ENCODE results near the gene CBY2. TPM values are rescaled to one million over a fixed set of nuclear protein-coding genes. Genes with fewer than 3 reads are reported as not detected.

The CBY2 gene
- total and polyA plus RNA-seq, 2 experiments from 2014 or later: 0.15 to 0.42 TPM

DNA sequence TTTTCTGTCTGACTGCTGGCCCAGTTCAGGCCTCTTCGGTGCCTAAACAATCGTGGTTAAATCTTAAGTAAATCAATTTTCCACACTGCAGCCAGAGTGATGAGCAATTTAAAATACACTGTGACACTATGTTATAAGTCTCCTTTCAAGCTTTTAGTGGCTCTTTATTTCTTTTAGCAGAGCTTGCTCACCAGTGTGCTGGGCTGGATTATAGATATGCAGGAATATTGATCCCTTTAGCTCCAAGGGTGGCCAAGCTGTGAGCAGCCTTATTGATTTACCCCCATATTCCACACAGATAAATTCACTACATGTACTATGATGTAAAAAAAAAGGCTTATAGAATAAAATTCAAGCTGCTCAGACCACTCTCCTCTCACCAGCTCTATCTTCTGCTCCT lies 21.7 kb downstream of the CBY2 start:
- H3K4me1 ChIP-seq (ENCODE audit: insufficient read depth): peaks cover 12% of the 10 kb centered on the region; the same call in 1 of the 2 replicates
- Mint-ChIP-seq H3K4me1 (peaks cover 12% of the 10 kb centered on the region), H3K4me3 (no peak overlapping the region), H3K27me3 (ENCODE audit: insufficient read depth, low read depth, poor library complexity) (peaks cover 10% of the 10 kb centered on the region), H3K36me3 (ENCODE audit: low read depth) (peaks cover 3% of the 10 kb centered on the region; the same call in 1 of the 3 replicates), H3K27ac (no peak overlapping the region), H3K9me3 (peaks cover 3% of the 10 kb centered on the region; the same call in 2 of the 3 replicates)
- TF ChIP-seq STAT1 (IDR thresholded peaks at IDR 0.05; ENCODE audit: unreplicated experiment): no peak
- no peak for TF ChIP-seq EZH2 (IDR thresholded peaks at IDR 0.05; ENCODE audit: low read depth, unreplicated experiment)
- TF ChIP-seq, protein P1, sequence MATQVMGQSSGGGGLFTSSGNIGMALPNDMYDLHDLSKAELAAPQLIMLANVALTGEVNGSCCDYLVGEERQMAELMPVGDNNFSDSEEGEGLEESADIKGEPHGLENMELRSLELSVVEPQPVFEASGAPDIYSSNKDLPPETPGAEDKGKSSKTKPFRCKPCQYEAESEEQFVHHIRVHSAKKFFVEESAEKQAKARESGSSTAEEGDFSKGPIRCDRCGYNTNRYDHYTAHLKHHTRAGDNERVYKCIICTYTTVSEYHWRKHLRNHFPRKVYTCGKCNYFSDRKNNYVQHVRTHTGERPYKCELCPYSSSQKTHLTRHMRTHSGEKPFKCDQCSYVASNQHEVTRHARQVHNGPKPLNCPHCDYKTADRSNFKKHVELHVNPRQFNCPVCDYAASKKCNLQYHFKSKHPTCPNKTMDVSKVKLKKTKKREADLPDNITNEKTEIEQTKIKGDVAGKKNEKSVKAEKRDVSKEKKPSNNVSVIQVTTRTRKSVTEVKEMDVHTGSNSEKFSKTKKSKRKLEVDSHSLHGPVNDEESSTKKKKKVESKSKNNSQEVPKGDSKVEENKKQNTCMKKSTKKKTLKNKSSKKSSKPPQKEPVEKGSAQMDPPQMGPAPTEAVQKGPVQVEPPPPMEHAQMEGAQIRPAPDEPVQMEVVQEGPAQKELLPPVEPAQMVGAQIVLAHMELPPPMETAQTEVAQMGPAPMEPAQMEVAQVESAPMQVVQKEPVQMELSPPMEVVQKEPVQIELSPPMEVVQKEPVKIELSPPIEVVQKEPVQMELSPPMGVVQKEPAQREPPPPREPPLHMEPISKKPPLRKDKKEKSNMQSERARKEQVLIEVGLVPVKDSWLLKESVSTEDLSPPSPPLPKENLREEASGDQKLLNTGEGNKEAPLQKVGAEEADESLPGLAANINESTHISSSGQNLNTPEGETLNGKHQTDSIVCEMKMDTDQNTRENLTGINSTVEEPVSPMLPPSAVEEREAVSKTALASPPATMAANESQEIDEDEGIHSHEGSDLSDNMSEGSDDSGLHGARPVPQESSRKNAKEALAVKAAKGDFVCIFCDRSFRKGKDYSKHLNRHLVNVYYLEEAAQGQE (IDR thresholded peaks at IDR 0.05; ENCODE audit: unreplicated experiment): no peak
- ATAC-seq: no peak
- no peaks in the 10 kb centered on the region for H4K20me1 ChIP-seq (replicated peaks; ENCODE audit: insufficient read depth)
- H3K27ac ChIP-seq (ENCODE audit: low read depth): no peak overlapping the region
- no peaks in the 10 kb centered on the region for H3K36me3 ChIP-seq (ENCODE audit: insufficient read depth)
- peak overlapping the region; percentile 72 for H2AFZ ChIP-seq
- no peaks in the 10 kb centered on the region for H3K27me3 ChIP-seq (ENCODE audit: insufficient read depth)
- H3K79me2 ChIP-seq (replicated peaks; ENCODE audit: insufficient read depth): no peaks in the 10 kb centered on the region
- H3K9me2 ChIP-seq (ENCODE audit: insufficient read depth): peaks cover 8% of the 10 kb centered on the region; the same call in 1 of the 2 replicates
- no peak for DNase-seq (ENCODE audit: low spot score)
- no peaks in the 10 kb centered on the region for H3F3A ChIP-seq (replicated peaks; ENCODE audit: low read depth)
- no peak overlapping the region; the same call in 1 of the 2 replicates for H3K4me2 ChIP-seq
- no peak overlapping the region for H3K4me3 ChIP-seq

DNA sequence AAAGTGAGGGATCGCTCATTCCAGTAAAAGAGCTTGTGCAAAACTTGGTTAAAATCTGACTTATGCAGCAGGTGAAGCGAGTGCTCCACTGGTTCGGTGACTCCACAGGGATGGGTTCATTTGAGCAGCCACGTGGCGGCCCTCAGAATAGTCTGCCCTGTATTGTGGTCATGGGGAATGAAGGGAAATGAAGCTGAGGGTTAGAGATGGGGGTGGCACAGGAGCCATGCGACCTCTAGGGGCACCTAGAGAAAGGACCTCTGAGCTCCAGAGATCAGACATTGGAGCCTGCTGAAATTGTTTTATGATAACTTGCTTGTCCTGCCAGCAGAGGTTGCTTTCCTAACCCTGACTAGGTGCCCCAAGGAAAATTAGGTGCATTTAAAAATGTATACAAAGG lies 26.6 kb downstream of the CBY2 start:
- Mint-ChIP-seq H3K4me3 (no peak overlapping the region), H3K4me1 (peaks cover 1% of the 10 kb centered on the region; the same call in 2 of the 3 replicates), H3K27ac (no peak overlapping the region), H3K9me3 (peaks cover 3% of the 10 kb centered on the region; the same call in 1 of the 3 replicates), H3K27me3 (ENCODE audit: insufficient read depth, low read depth, poor library complexity) (peaks cover 12% of the 10 kb centered on the region), H3K36me3 (ENCODE audit: low read depth) (peaks cover 3% of the 10 kb centered on the region; the same call in 1 of the 3 replicates)
- Histone ChIP-seq H3K27ac (ENCODE audit: low read depth) (no peak overlapping the region), H3K36me3 (ENCODE audit: insufficient read depth) (no peaks in the 10 kb centered on the region), H2AFZ (peak overlapping the region; percentile 91), H3K27me3 (ENCODE audit: insufficient read depth) (no peaks in the 10 kb centered on the region), H4K20me1 (replicated peaks; ENCODE audit: insufficient read depth) (no peaks in the 10 kb centered on the region), H3F3A (replicated peaks; ENCODE audit: low read depth) (no peaks in the 10 kb centered on the region), H3K4me2 (no peak overlapping the region), H3K9me2 (ENCODE audit: insufficient read depth) (peaks cover 8% of the 10 kb centered on the region; the same call in 1 of the 2 replicates), H3K79me2 (replicated peaks; ENCODE audit: insufficient read depth) (no peaks in the 10 kb centered on the region), H3K4me1 (ENCODE audit: insufficient read depth) (0 out of 2 replicates have a peak, but pooled peaks cover under 1% of the 10 kb centered on the region), H3K4me3 (no peak overlapping the region)
- peak; percentile 89 for DNase-seq (ENCODE audit: low spot score)
- ATAC-seq: peak; percentile 100
- TF ChIP-seq, protein P2, sequence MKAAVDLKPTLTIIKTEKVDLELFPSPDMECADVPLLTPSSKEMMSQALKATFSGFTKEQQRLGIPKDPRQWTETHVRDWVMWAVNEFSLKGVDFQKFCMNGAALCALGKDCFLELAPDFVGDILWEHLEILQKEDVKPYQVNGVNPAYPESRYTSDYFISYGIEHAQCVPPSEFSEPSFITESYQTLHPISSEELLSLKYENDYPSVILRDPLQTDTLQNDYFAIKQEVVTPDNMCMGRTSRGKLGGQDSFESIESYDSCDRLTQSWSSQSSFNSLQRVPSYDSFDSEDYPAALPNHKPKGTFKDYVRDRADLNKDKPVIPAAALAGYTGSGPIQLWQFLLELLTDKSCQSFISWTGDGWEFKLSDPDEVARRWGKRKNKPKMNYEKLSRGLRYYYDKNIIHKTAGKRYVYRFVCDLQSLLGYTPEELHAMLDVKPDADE (IDR thresholded peaks at IDR 0.05): no peak
- no peak for TF ChIP-seq STAT1 (IDR thresholded peaks at IDR 0.05; ENCODE audit: unreplicated experiment)
- TF ChIP-seq JUNB (IDR thresholded peaks at IDR 0.05; ENCODE audit: unreplicated experiment): no peak
- no peak for TF ChIP-seq ZNF114 (CRISPR knock-in tag; IDR thresholded peaks at IDR 0.05)
- TF ChIP-seq, protein P1 (IDR thresholded peaks at IDR 0.05; ENCODE audit: unreplicated experiment): no peak
- no peak for TF ChIP-seq POLR2AphosphoS5 (IDR thresholded peaks at IDR 0.05; ENCODE audit: low read depth)
- TF ChIP-seq, protein P3, sequence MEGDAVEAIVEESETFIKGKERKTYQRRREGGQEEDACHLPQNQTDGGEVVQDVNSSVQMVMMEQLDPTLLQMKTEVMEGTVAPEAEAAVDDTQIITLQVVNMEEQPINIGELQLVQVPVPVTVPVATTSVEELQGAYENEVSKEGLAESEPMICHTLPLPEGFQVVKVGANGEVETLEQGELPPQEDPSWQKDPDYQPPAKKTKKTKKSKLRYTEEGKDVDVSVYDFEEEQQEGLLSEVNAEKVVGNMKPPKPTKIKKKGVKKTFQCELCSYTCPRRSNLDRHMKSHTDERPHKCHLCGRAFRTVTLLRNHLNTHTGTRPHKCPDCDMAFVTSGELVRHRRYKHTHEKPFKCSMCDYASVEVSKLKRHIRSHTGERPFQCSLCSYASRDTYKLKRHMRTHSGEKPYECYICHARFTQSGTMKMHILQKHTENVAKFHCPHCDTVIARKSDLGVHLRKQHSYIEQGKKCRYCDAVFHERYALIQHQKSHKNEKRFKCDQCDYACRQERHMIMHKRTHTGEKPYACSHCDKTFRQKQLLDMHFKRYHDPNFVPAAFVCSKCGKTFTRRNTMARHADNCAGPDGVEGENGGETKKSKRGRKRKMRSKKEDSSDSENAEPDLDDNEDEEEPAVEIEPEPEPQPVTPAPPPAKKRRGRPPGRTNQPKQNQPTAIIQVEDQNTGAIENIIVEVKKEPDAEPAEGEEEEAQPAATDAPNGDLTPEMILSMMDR (conservative IDR thresholded peaks at IDR 0.05; ENCODE audit: low read depth in 2 of 2): peak; percentile 74 to 78
- TF ChIP-seq NANOG (IDR thresholded peaks at IDR 0.05; ENCODE audit: borderline replicate concordance): no peak
